SJCRH30 (cell line): ENCODE measurements around the gene ANO3. TPM values are rescaled to one million over a fixed set of nuclear protein-coding genes. Genes with fewer than 3 reads are reported as not detected.

ENCODE experiments used
- DNase-seq, 2 experiments: peaks; one replicate each; pipeline ENCODE4 v3.0.0-alpha.2; 2015 to 2020
- H3K27ac ChIP-seq: fragments of 250-450 bp; sonication (Bioruptor Pico); 2 replicates; pipeline ENCODE4 v1.5.1; 2020; ENCODE audit warnings: mild to moderate bottlenecking, moderate library complexity
- H3K27me3 ChIP-seq: fragments of 250-450 bp; sonication (Bioruptor Pico); 2 replicates; pipeline ENCODE4 v1.5.1; 2020; ENCODE audit warnings: mild to moderate bottlenecking, moderate library complexity
- H3K36me3 ChIP-seq: fragments of 250-450 bp; sonication (Bioruptor Pico); 2 replicates; pipeline ENCODE4 v1.5.1; 2020; ENCODE audit warnings: mild to moderate bottlenecking, moderate library complexity
- H3K4me1 ChIP-seq: fragments of 250-450 bp; sonication (Bioruptor Pico); 2 replicates; pipeline ENCODE4 v1.5.1; 2020; ENCODE audit warnings: mild to moderate bottlenecking, moderate library complexity
- H3K4me3 ChIP-seq: fragments of 250-450 bp; sonication (Bioruptor Pico); 2 replicates; pipeline ENCODE4 v1.5.1; 2020; ENCODE audit warnings: mild to moderate bottlenecking, moderate library complexity
- H3K9me3 ChIP-seq: fragments of 250-450 bp; sonication (Bioruptor Pico); replicated peaks from 2 replicates; pipeline ENCODE4 v1.5.1; 2020; ENCODE audit warnings: mild to moderate bottlenecking, moderate library complexity
- total RNA-seq: library from RNA; depleted of rRNA; stranded (reverse); fragments of >200 nt; shearing (Covaris generic); gene quantifications from 2 replicates; pipeline ENCODE4 v1.2.3, GENCODE V29; 2014

ANO3 gene
- total RNA-seq, 1 experiment from 2014 or later, result 0.12 TPM

GRCh38 chr11:26424255-26424654 is 92.3 kb downstream of the ANO3 start:
- H3K4me3 ChIP-seq, result no peak overlapping the region
- H3K36me3 ChIP-seq, result no peaks in the 10 kb centered on the region
- no peaks in the 10 kb centered on the region for H3K4me1 ChIP-seq
- no peaks in the 10 kb centered on the region for H3K27me3 ChIP-seq
- no peaks in the 10 kb centered on the region for H3K9me3 ChIP-seq
- no peak overlapping the region for H3K27ac ChIP-seq
- no peak for DNase-seq

- Histone ChIP-seq H3K9me3 (no peaks in the 10 kb centered on the region), H3K27me3 (no peaks in the 10 kb centered on the region; the same call in 1 of the 2 replicates), H3K27ac (no peak overlapping the region), H3K36me3 (no peaks in the 10 kb centered on the region), H3K4me1 (no peaks in the 10 kb centered on the region), H3K4me3 (no peak overlapping the region)
- no peak for DNase-seq
Observed at GRCh38 chr11:26439854-26440253, 107.9 kb downstream of the ANO3 start.

- H3K4me1 ChIP-seq, result no peaks in the 10 kb centered on the region
- H3K36me3 ChIP-seq, result no peaks in the 10 kb centered on the region
- H3K9me3 ChIP-seq, result no peaks in the 10 kb centered on the region
- H3K4me3 ChIP-seq, result no peak overlapping the region
- H3K27me3 ChIP-seq, result no peaks in the 10 kb centered on the region; the same call in 1 of the 2 replicates
- no peak for DNase-seq
- no peak overlapping the region for H3K27ac ChIP-seq
Observed at GRCh38 chr11:26442131-26442530, 110.2 kb downstream of the ANO3 start.

- DNase-seq, result no peak
- Histone ChIP-seq H3K4me3 (no peak overlapping the region), H3K4me1 (no peaks in the 10 kb centered on the region), H3K36me3 (no peaks in the 10 kb centered on the region), H3K9me3 (no peaks in the 10 kb centered on the region), H3K27ac (no peak overlapping the region), H3K27me3 (no peaks in the 10 kb centered on the region)
Observed at GRCh38 chr11:26443617-26444016, 111.7 kb downstream of the ANO3 start.

GRCh38 chr11:26457636-26458035 is 125.7 kb downstream of the ANO3 start:
- no peak overlapping the region for H3K4me3 ChIP-seq
- no peaks in the 10 kb centered on the region for H3K9me3 ChIP-seq
- no peak for DNase-seq

GRCh38 chr11:26465274-26465673 is 133.3 kb downstream of the ANO3 start:
- no peak overlapping the region for H3K4me3 ChIP-seq
- no peak overlapping the region for H3K27ac ChIP-seq
- no peaks in the 10 kb centered on the region for H3K36me3 ChIP-seq
- no peaks in the 10 kb centered on the region for H3K9me3 ChIP-seq
- H3K4me1 ChIP-seq, result no peaks in the 10 kb centered on the region
- DNase-seq, result no peak
- H3K27me3 ChIP-seq, result no peaks in the 10 kb centered on the region

More at GRCh38 chr11:26457636-26458035, 125.7 kb downstream of the ANO3 start:
- Histone ChIP-seq H3K4me1 (no peaks in the 10 kb centered on the region), H3K27me3 (no peaks in the 10 kb centered on the region), H3K27ac (no peak overlapping the region), H3K36me3 (no peaks in the 10 kb centered on the region; the same call in 1 of the 2 replicates)

- Histone ChIP-seq H3K4me1 (no peaks in the 10 kb centered on the region), H3K4me3 (no peak overlapping the region)
- no peak for DNase-seq
Observed at GRCh38 chr11:26467506-26467905, 135.6 kb downstream of the ANO3 start.

GRCh38 chr11:26470992-26471391 is 139.1 kb downstream of the ANO3 start:
- no peaks in the 10 kb centered on the region for H3K27me3 ChIP-seq
- DNase-seq, result no peak
- no peaks in the 10 kb centered on the region for H3K36me3 ChIP-seq
- peaks cover 3% of the 10 kb centered on the region for H3K4me1 ChIP-seq
- H3K4me3 ChIP-seq, result no peak overlapping the region
- no peaks in the 10 kb centered on the region for H3K9me3 ChIP-seq
- no peak overlapping the region for H3K27ac ChIP-seq

More at GRCh38 chr11:26467506-26467905, 135.6 kb downstream of the ANO3 start:
- Histone ChIP-seq H3K9me3 (no peaks in the 10 kb centered on the region), H3K27me3 (no peaks in the 10 kb centered on the region), H3K36me3 (no peaks in the 10 kb centered on the region), H3K27ac (no peak overlapping the region)

- H3K9me3 ChIP-seq, result no peaks in the 10 kb centered on the region
- H3K36me3 ChIP-seq, result no peaks in the 10 kb centered on the region
- no peak overlapping the region for H3K27ac ChIP-seq
- H3K4me3 ChIP-seq, result no peak overlapping the region
- H3K4me1 ChIP-seq, result peaks cover 3% of the 10 kb centered on the region
- no peaks in the 10 kb centered on the region for H3K27me3 ChIP-seq
- DNase-seq, result peak in 1 of 2 experiments; percentile 19
Observed at GRCh38 chr11:26473216-26474194, 141.6 kb downstream of the ANO3 start.

GRCh38 chr11:26474401-26474800 is 142.5 kb downstream of the ANO3 start:
- Histone ChIP-seq H3K27me3 (no peaks in the 10 kb centered on the region), H3K27ac (no peak overlapping the region), H3K4me1 (peaks cover 3% of the 10 kb centered on the region), H3K9me3 (no peaks in the 10 kb centered on the region), H3K4me3 (no peak overlapping the region), H3K36me3 (no peaks in the 10 kb centered on the region)
- no peak for DNase-seq

- Histone ChIP-seq H3K27me3 (no peaks in the 10 kb centered on the region), H3K4me1 (peaks cover 3% of the 10 kb centered on the region)
- no peak for DNase-seq
Observed at GRCh38 chr11:26477396-26477795, 145.5 kb downstream of the ANO3 start.

GRCh38 chr11:26478710-26479109 is 146.8 kb downstream of the ANO3 start:
- no peaks in the 10 kb centered on the region; the same call in 1 of the 2 replicates for H3K4me1 ChIP-seq

More at GRCh38 chr11:26477396-26477795, 145.5 kb downstream of the ANO3 start:
- no peaks in the 10 kb centered on the region for H3K9me3 ChIP-seq
- H3K27ac ChIP-seq, result no peak overlapping the region
- no peak overlapping the region for H3K4me3 ChIP-seq
- H3K36me3 ChIP-seq, result no peaks in the 10 kb centered on the region

GRCh38 chr11:26480041-26480440 is 148.1 kb downstream of the ANO3 start:
- no peaks in the 10 kb centered on the region for H3K9me3 ChIP-seq
- no peak overlapping the region for H3K27ac ChIP-seq
- no peaks in the 10 kb centered on the region for H3K4me1 ChIP-seq
- no peaks in the 10 kb centered on the region for H3K27me3 ChIP-seq
- H3K36me3 ChIP-seq, result no peaks in the 10 kb centered on the region
- H3K4me3 ChIP-seq, result no peak overlapping the region
- DNase-seq, result no peak

More at GRCh38 chr11:26478710-26479109, 146.8 kb downstream of the ANO3 start:
- Histone ChIP-seq H3K4me3 (no peak overlapping the region), H3K36me3 (no peaks in the 10 kb centered on the region), H3K9me3 (no peaks in the 10 kb centered on the region), H3K27me3 (no peaks in the 10 kb centered on the region), H3K27ac (no peak overlapping the region)
- DNase-seq, result no peak

- Histone ChIP-seq H3K27me3 (no peaks in the 10 kb centered on the region), H3K36me3 (no peaks in the 10 kb centered on the region), H3K9me3 (no peaks in the 10 kb centered on the region), H3K4me3 (no peak overlapping the region), H3K27ac (no peak overlapping the region), H3K4me1 (no peaks in the 10 kb centered on the region)
- DNase-seq, result no peak
Observed at GRCh38 chr11:26483108-26483507, 151.2 kb downstream of the ANO3 start.

GRCh38 chr11:26490546-26490945 is 158.6 kb downstream of the ANO3 start:
- peak; percentile 52 to 88 for DNase-seq
- H3K4me3 ChIP-seq, result no peak overlapping the region
- no peaks in the 10 kb centered on the region for H3K36me3 ChIP-seq
- H3K27ac ChIP-seq, result peak overlapping the region; percentile 71
- H3K4me1 ChIP-seq, result peaks cover 51% of the 10 kb centered on the region
- H3K9me3 ChIP-seq, result peaks cover 7% of the 10 kb centered on the region; the same call in 1 of the 2 replicates
- no peaks in the 10 kb centered on the region for H3K27me3 ChIP-seq
